NCI-H1930 (cell line): Measurements from ENCODE around the gene PTPRN2.

Source experiments
- DNase-seq, 2 experiments: peaks; one replicate each; lab custom pipeline; 2025; lab: John Stamatoyannopoulos, UW

PTPRN2 gene

DNA sequence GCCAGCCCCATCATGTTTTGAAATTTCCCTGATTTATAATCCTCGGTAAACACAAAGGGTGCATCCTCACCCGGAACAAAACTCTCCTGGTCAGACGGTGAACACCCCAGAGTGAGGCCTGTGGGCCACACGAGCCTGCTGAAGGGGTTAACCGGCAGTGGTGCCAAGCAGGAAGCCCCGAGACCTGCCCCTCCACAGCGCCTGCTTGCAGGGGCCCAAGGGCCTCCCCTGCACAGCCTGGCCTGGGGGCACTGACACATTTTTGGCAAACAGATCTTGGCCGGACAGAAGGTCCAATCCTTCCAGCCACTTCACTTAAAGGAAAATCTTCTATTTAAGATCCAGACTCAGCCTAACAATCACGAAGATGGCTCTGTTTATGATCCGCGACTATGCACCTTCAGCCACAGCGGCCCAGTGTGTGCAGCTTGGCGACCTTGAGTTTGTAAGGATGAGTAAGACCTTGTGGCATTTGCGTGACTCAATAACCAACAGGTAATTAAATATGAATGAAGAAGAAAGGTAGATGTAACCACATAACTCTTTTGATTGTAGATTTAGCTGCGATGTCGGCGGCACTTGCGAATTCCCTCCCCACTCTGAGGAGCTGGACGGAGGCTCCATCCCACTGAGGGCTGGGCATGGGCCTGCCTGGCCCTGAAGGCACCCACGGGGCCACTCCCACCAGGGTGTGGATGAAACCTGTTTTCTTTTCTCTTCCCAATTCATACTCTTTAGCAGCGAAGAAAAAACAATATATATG, 922.6 kb downstream of the PTPRN2 start:
- no peak for DNase-seq

GRCh38 chr7:157664034-157664433, 923.6 kb downstream of the PTPRN2 start:
- no peak for DNase-seq

DNA sequence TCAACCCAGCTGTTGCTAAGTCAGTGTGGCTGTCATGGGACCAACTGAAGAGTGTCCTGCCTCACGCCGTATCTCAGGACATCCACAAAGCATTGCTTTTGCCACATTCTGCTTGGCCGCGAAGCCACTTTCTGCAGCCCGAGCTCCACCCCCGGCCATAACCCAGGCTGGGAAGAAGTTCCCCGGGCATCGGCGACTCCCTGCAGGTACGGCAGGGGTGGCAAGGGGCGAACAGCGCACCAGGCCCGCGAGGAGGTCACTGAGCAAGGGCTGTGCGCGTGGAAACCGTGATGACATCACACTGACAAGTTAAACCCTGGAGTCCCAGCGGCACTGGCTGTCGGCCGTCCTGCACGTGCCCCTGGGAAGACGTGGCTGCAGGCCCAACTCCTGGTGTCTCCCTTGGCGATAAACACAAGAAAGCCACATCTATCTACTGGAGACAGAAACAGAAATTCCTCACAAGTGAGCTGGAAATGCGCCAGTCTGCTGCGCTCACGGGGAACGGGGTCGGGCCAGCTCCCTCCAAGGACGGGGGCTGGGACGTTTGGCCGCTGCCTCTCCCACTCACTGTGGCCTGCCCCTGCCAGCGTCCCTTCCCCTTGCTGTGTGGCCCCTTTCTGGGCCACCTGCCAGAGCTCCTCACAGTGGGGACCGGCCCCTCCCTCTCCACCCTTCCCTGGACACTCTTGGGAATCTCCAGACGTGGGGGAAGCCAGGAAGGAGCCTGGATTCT, 924.5 kb downstream of the PTPRN2 start:
- no peak for DNase-seq

GRCh38 chr7:157662110-157662791, 925.4 kb downstream of the PTPRN2 start:
- DNase-seq: no peak

GRCh38 chr7:157661611-157661975, 926.0 kb downstream of the PTPRN2 start:
- DNase-seq: no peak

GRCh38 chr7:157660971-157661610, 926.5 kb downstream of the PTPRN2 start:
- DNase-seq: no peak

- DNase-seq: no peak
These were observed 928.7 kb downstream of the PTPRN2 start for GRCh38 chr7:157658851-157659412.

- no peak for DNase-seq
These were observed 929.6 kb downstream of the PTPRN2 start for GRCh38 chr7:157657741-157658740.

GRCh38 chr7:157656195-157656769, 931.3 kb downstream of the PTPRN2 start:
- no peak for DNase-seq

- no peak for DNase-seq
These were observed 933.3 kb downstream of the PTPRN2 start for GRCh38 chr7:157654350-157654749.

- DNase-seq: no peak
These were observed 933.8 kb downstream of the PTPRN2 start for GRCh38 chr7:157653827-157654207.

GRCh38 chr7:157652954-157653826, 934.4 kb downstream of the PTPRN2 start:
- DNase-seq: no peak

DNA sequence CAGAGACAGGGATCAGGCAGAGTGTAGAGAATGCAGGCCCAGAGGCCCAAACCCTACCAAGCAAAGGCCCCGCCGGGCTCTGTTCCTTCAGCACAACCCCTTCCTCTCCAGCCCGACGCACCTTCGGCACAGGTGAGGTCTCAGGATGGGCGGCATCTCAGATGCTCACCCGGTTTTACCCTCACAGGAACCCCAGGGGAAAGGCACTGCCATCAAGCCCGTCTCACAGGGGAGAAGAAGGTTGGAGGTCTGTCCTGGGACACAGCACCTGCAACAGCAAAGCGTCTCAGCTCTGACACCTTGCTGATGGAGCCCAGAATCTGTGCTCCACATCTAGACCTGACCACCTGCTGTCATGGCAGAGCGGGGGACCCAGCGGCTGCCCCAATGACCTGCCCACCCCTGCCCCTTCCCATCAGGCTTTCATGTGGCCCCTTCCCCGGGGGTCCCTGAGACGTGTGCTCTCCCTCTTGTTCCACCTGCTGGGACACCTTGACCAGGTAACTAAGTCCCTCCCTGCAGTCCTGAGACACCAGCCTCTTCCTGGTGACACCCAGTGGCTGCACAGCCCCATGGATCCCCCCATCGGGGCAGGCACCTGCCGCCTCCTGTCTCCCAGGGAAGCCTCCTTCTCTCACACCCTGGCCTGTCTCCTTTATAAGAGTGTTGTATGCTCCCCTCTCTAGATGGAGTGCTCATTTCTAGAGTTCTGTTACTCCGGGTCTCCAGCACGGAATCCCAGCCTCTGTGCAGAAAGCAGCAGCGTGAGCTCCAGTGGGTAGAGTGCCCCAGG, 935.3 kb downstream of the PTPRN2 start:
- no peak for DNase-seq

DNA sequence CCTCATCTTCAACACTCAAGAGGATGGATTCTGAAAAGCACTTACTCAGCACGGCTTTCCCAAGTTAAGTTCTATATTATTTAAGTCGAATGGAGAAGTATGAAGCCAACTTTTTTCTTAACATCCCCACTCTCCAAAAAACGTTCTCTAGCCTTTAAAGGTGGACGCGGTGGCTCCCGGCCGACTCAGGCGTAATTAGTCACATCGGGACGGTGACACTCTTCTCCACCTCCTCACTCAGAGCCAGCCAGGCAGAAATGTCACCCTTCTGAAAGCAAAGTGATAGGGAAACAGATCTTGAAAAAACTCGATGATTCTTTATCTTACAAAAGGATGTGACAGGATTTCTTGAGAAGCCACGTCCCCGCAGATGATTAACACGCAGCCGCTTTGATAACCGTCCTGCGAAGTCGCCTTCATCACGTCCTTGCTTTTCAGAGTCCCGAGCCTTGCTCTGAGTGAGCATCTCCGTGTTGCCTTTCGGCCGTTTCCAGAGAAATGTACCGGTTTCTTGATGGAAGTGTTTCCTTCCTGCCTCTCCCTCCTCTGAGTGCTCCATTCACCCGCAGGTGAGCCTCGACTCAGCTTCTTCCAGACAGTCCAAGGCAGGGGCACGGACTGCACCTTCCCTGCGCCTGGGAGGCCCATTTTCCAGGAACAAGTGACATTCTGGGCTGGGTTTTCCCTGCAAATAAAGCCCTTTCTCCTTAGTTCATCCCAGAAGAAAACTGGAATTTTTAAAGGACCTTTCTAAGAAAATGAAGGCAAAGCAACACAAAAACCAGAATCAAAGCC, 936.1 kb downstream of the PTPRN2 start:
- no peak for DNase-seq

- no peak for DNase-seq
These were observed 936.8 kb downstream of the PTPRN2 start for GRCh38 chr7:157650801-157651200.

- no peak for DNase-seq
These were observed 937.4 kb downstream of the PTPRN2 start for GRCh38 chr7:157650131-157650631.

GRCh38 chr7:157646551-157646950, 941.1 kb downstream of the PTPRN2 start:
- DNase-seq: no peak

DNA sequence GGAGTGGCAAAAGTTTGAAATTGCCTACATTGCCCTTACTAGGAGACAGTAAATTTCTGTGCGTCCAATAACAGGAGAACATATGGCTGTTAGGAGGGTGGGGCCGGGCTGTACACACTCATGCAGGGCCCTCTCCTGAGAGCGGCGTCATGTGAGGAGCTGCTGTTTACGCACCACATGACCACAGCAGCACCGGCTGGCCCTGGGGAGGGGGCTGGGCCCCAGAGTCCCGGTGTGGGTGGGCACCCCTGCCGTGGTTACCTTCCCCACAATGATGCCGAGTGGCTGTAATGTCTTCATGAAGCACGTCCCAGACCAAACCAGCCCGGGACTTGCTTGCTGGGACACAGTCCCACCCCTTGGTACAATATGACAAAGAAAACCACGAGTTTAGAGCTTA, 942.1 kb downstream of the PTPRN2 start:
- no peak for DNase-seq
